ENCODE results near the gene PLEKHF1. TPM values are rescaled to one million over a fixed set of nuclear protein-coding genes. Genes with fewer than 3 reads are reported as not detected.

Gene PLEKHF1
- total and polyA plus RNA-seq, 2 of the 13 experiments (the other 11 are each of a cell fraction or from before 2014, with no cell fraction given), result 2.9 to 3.8 TPM

- TF ChIP-seq PAX8 (CRISPR knock-in tag; IDR thresholded peaks at IDR 0.05; ENCODE audit: borderline replicate concordance) (no peak), ZBTB33 (CRISPR knock-in tag; IDR thresholded peaks at IDR 0.05) (no peak), MXI1 (IDR thresholded peaks at IDR 0.05; ENCODE audit: borderline replicate concordance, low read depth, low read length) (no peak), UBTF (CRISPR knock-in tag; IDR thresholded peaks at IDR 0.05) (peak; percentile 72), FOSL2 (CRISPR knock-in tag; IDR thresholded peaks at IDR 0.05) (no peak), ARID5B (CRISPR knock-in tag; IDR thresholded peaks at IDR 0.05) (0 out of 2 replicates have a peak, but pooled peaks have one; percentile 19), SOX6 (IDR thresholded peaks at IDR 0.05) (no peak), SOX6 (CRISPR knock-in tag; IDR thresholded peaks at IDR 0.05) (no peak), ZNF280D (CRISPR knock-in tag; IDR thresholded peaks at IDR 0.05) (no peak), ZNF614 (CRISPR knock-in tag; IDR thresholded peaks at IDR 0.05; ENCODE audit: borderline replicate concordance) (no peak), ZNF431 (CRISPR knock-in tag; IDR thresholded peaks at IDR 0.05; ENCODE audit: borderline replicate concordance, low read depth) (no peak), PITX1 (CRISPR knock-in tag; IDR thresholded peaks at IDR 0.05) (peak; percentile 16; the same call in 1 of the 2 replicates), NR2F6 (IDR thresholded peaks at IDR 0.05) (peak; percentile 26; the same call in 1 of the 2 replicates), NR2F6 (CRISPR knock-in tag; IDR thresholded peaks at IDR 0.05) (peak; percentile 47; the same call in 1 of the 2 replicates), ZNF124 (CRISPR knock-in tag; IDR thresholded peaks at IDR 0.05) (no peak), ZNF770 (CRISPR knock-in tag; IDR thresholded peaks at IDR 0.05) (peak; percentile 66), ZFY (CRISPR knock-in tag; IDR thresholded peaks at IDR 0.05) (peak; percentile 76)
Observed at GRCh38 chr19:29678484-29679106, 13.3 kb downstream of the PLEKHF1 start (continued).
